BLaER1 (cell line): ENCODE measurements around the gene LTB4R2.

Experiments used
- H3K27ac ChIP-seq: shearing (Covaris generic); formaldehyde crosslinking; 2 replicates; pipeline ENCODE4 v1.8.1; 2022
- H3K27me3 ChIP-seq: shearing (Covaris generic); formaldehyde crosslinking; 2 replicates; pipeline ENCODE4 v1.8.1; 2022
- H3K36me3 ChIP-seq: shearing (Covaris generic); formaldehyde crosslinking; 2 replicates; pipeline ENCODE4 v1.8.1; 2022
- H3K4me1 ChIP-seq: shearing (Covaris generic); formaldehyde crosslinking; 2 replicates; pipeline ENCODE4 v1.8.1; 2022
- H3K4me2 ChIP-seq: shearing (Covaris generic); formaldehyde crosslinking; 2 replicates; pipeline ENCODE4 v1.8.1; 2022
- H3K4me3 ChIP-seq: shearing (Covaris generic); formaldehyde crosslinking; 2 replicates; pipeline ENCODE4 v1.8.1; 2022
- H3K9ac ChIP-seq: shearing (Covaris generic); formaldehyde crosslinking; 2 replicates; pipeline ENCODE4 v1.8.1; 2022
- H3K9me3 ChIP-seq: shearing (Covaris generic); formaldehyde crosslinking; 2 replicates; pipeline ENCODE4 v1.8.1; 2022
- H4K20me1 ChIP-seq: shearing (Covaris generic); formaldehyde crosslinking; 2 replicates; pipeline ENCODE4 v1.8.1; 2022
- Cebpa-rat ChIP-seq: shearing (Covaris generic); IDR thresholded peaks from 2 replicates; pipeline ENCODE4 v1.8.1; 2022

Gene LTB4R2

DNA sequence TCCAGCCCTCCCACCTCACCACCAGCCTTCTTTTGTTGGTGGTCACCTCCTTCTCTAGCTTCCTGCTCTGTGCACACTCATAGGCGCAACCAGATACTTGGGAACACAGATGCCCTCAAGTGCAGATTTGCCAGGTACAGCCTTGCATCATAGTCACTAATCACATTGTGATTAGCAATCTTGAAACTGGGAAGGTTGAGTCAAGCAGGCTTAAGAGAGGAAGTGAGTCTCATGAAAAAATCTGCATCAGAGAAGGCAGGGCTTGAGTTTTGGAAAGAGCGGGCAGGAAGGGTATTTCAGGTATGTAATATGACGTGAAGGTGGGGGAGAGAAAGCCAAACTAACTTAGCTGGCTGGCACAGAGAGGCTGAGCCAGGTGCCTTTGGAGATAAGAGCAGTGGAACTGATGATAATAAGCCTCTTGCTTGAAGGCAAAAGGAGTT lies 35.8 kb upstream of the LTB4R2 start:
- H3K9ac ChIP-seq: no peak overlapping the region

DNA sequence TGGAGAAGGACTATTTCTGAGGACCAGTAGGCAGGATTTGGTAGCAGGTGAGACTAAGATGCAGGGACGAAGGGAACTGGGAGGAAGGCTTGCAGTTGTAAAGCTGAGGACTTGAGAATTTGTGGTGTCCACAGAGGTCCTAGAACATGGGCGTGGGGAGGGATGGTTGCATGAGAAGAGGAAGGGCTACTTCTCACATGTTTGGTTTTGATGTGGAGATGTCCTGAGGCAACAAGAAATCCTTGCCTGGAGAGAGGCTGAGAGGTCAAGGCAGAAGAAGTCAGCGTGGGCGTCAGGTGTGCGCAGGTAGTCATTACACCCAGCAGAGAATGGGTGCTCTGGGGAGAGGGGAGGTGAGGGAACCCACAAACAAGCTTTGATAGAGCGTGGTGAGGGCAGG lies 32.9 kb upstream of the LTB4R2 start:
- H3K9me3 ChIP-seq: no peaks in the 10 kb centered on the region
- no peaks in the 10 kb centered on the region for H3K36me3 ChIP-seq
- H3K27ac ChIP-seq: no peak overlapping the region
- no peaks in the 10 kb centered on the region for H3K27me3 ChIP-seq
- H3K9ac ChIP-seq: no peak overlapping the region
- TF ChIP-seq Cebpa-rat: no peak
- no peaks in the 10 kb centered on the region for H4K20me1 ChIP-seq
- H3K4me3 ChIP-seq: no peak overlapping the region
- H3K4me1 ChIP-seq: peaks cover 36% of the 10 kb centered on the region
- H3K4me2 ChIP-seq: no peak overlapping the region

More for the DNA sequence above, 35.8 kb upstream of the LTB4R2 start:
- Histone ChIP-seq H3K36me3 (peaks cover 10% of the 10 kb centered on the region), H3K4me2 (no peak overlapping the region), H3K27ac (no peak overlapping the region), H3K27me3 (no peaks in the 10 kb centered on the region), H3K4me3 (no peak overlapping the region), H4K20me1 (no peaks in the 10 kb centered on the region), H3K4me1 (peaks cover 34% of the 10 kb centered on the region), H3K9me3 (no peaks in the 10 kb centered on the region)
- no peak for TF ChIP-seq Cebpa-rat

DNA sequence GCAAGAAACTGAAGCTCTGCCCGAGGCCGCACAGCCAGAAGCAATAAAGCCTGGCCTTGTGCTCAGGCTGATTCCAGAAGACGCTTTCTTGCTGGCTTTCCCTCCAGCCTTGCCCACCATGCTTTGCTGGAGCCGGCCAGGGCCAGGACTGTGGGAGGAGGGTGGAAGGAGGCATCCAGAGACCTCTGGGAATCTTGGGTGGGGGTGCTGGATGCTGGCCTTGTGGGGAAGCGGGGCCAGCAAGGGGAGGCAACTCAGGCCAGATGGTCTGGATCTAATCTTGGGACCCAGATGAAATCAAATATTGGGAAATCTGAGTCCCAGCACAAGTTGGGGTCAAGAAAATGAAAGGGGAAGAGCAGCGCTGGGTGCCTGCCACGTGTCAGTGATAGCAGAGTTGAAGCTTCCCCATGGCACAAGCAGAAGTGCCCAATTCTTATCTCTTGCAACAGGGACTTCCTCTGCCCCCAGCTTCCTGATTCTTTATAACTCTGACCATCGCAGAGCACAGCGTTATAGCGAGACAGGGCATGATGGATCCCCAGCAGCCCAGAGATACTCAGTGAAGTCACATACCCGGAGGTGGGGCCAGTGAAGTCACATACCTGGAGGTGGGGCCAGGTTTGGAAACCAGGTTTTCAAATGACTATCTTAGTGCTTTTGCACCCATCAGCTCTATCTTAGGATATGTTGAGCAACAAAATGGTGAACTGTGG lies 32.2 kb upstream of the LTB4R2 start:
- Histone ChIP-seq H3K4me2 (peak overlapping the region; percentile 42), H3K9me3 (no peaks in the 10 kb centered on the region)

DNA sequence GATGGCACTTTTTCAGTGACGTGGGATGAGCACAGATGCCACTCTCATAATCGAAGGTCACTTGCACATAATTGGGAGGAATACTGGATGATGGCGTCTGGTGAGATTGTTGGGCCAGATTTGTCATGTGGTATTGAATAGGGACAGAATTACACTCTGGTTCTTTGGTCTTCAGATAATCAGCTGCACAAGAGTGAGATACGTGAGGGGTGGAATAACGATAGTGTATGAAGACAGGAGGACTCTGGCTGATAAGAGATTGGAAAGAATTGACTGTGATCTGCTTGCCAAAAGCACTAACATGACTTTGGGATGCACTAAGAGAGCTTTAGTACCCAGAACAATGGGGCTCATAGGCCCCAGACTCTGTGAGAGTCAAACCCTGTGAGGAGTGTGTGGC lies 31.5 kb upstream of the LTB4R2 start:
- no peak overlapping the region for H3K27ac ChIP-seq
- no peaks in the 10 kb centered on the region for H3K27me3 ChIP-seq
- no peaks in the 10 kb centered on the region for H4K20me1 ChIP-seq
- 0 out of 2 replicates have a peak overlapping the region, but pooled peaks have one; percentile 78 for H3K4me2 ChIP-seq
- H3K9me3 ChIP-seq: no peaks in the 10 kb centered on the region
- no peak overlapping the region for H3K9ac ChIP-seq
- TF ChIP-seq Cebpa-rat: no peak
- H3K4me3 ChIP-seq: no peak overlapping the region
- peaks cover 30% of the 10 kb centered on the region for H3K4me1 ChIP-seq
- H3K36me3 ChIP-seq: no peaks in the 10 kb centered on the region

More for the DNA sequence above, 32.2 kb upstream of the LTB4R2 start:
- Histone ChIP-seq H3K4me1 (peaks cover 30% of the 10 kb centered on the region), H3K9ac (no peak overlapping the region), H3K36me3 (no peaks in the 10 kb centered on the region), H3K27ac (peak overlapping the region; percentile 38; the same call in 1 of the 2 replicates), H3K4me3 (no peak overlapping the region), H3K27me3 (no peaks in the 10 kb centered on the region), H4K20me1 (no peaks in the 10 kb centered on the region)
- no peak for TF ChIP-seq Cebpa-rat

DNA sequence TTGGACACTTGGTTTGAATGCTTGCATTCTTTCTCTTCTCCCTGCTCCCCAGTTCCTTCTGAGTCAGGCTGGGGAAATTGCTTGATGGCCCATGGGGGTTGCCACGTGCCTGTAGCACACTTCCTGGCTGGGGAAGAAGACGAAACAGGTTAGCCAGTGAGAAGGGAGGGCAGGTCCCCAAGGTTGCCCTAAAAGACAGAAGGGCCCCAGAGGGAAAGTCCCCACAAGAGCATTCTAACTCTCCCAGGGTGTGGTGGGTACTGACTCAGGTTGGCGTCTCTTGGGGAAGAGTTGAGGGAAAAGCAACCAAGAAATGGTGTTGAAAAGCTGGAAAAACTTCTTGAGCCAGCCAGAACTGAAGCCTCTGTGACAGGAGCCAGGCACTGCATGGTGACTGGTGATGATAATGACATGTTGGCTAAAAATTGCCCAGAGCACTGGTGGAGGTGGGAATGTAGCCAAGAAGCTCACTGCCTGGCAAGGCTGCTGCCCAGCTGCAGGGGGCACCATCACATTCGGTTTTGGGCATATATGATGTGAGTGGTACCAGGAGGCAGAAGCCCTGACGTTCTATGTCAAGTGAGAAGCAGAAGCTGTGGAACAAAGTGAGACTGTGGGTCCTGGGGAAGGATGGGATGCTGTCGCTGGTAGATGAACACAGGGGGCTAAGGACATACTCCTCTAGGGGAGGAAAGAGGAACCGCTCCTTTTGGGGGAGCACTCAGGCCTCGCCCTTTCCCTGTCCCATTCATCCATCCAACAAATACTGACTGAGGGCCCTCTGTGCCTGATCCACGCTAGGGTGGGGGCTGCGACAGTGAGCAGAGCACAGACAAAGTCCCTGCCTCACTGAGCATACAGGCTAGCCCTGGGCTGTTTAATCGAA lies 30.4 kb upstream of the LTB4R2 start:
- Histone ChIP-seq H3K27ac (peak overlapping the region; percentile 57), H4K20me1 (no peaks in the 10 kb centered on the region), H3K36me3 (no peaks in the 10 kb centered on the region), H3K4me3 (no peak overlapping the region), H3K4me1 (peaks cover 30% of the 10 kb centered on the region), H3K27me3 (no peaks in the 10 kb centered on the region), H3K9me3 (no peaks in the 10 kb centered on the region), H3K9ac (peak overlapping the region; percentile 12; the same call in 1 of the 2 replicates), H3K4me2 (peak overlapping the region; percentile 78)
- no peak for TF ChIP-seq Cebpa-rat

DNA sequence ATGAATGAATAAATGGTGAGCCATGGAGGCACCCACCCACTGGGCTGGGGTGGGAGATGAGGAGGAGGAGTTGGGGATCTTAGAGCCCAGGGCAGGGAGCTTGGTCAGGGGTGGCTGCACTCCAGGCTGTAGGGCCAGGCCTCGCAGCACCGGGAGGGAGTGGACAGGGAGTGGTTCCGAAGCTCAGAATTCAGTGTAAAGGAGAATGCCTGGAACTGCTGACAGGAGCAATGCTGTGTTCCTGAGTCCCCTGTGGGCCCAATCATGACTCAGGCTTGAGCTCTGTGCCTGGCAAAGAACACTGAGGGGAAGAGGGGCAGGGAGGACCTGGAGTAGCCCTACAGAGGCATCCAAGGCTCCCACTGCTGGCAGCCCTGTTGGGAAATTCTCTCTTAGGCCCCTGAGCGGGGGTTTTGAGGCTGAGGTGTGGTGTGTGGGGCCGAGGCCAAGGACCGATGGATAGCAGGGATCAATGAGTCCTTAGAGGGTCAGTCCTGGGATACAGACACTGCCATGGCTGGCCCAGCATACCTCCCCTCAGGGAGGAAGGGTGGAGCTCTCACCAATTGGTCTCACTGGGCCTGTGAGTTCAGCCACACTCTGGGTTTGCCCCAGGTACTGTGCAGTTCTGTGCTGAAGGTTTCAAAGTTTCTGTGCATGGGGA lies 29.0 kb upstream of the LTB4R2 start:
- Histone ChIP-seq H3K4me3 (no peak overlapping the region), H3K4me1 (peaks cover 30% of the 10 kb centered on the region), H4K20me1 (no peaks in the 10 kb centered on the region), H3K9ac (no peak overlapping the region), H3K4me2 (no peak overlapping the region), H3K27me3 (no peaks in the 10 kb centered on the region), H3K9me3 (no peaks in the 10 kb centered on the region), H3K36me3 (no peaks in the 10 kb centered on the region), H3K27ac (no peak overlapping the region)
- TF ChIP-seq Cebpa-rat: no peak

DNA sequence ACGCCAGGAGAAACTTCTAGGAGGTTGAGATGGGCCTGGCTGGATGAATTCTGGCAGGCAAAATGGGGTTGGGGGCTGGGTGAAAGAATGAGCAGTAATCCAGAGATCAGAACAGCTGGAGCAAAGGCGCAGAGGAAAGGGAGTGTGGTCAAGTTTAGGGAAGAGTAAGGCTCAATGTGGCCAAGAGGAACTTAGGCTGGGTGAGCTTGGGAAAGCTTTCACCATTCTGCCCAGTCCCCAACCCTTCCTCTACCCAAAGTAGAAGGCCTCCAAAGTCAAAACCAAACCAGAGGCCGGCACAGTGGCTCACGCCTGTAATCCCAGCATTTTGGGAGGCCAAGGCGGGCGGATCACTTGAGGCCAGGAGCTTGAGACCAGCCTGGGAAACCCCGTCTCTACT lies 28.3 kb upstream of the LTB4R2 start:
- no peaks in the 10 kb centered on the region for H3K9me3 ChIP-seq
- H3K27ac ChIP-seq: no peak overlapping the region
- no peak for TF ChIP-seq Cebpa-rat
- no peaks in the 10 kb centered on the region for H3K27me3 ChIP-seq
- H4K20me1 ChIP-seq: no peaks in the 10 kb centered on the region
- peaks cover 30% of the 10 kb centered on the region for H3K4me1 ChIP-seq
- no peak overlapping the region for H3K9ac ChIP-seq
- no peak overlapping the region for H3K4me2 ChIP-seq
- H3K4me3 ChIP-seq: no peak overlapping the region
- no peaks in the 10 kb centered on the region for H3K36me3 ChIP-seq

DNA sequence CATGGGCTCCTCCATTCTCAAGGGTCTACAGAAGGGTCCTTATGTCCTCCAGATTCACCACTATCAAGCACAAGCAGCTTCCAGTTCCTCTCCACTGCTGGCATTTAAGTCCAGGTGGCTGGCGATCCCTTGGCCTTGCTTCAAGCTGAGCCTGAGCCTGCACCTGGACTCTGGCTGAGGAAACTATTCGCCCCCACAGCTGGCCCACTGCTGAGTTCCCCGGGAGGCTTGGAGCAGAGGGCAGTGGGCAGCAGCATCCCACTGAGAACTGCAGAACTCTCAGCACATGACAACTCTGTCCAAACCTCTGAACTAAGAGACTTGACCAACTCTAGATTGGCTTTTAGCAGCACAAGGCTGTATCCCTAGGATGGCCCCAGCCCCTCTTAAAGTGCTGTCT lies 27.2 kb upstream of the LTB4R2 start:
- H3K4me1 ChIP-seq: peaks cover 32% of the 10 kb centered on the region
- H3K4me2 ChIP-seq: no peak overlapping the region
- no peak overlapping the region for H3K27ac ChIP-seq
- no peaks in the 10 kb centered on the region for H3K36me3 ChIP-seq
- no peaks in the 10 kb centered on the region for H3K27me3 ChIP-seq
- H3K9me3 ChIP-seq: no peaks in the 10 kb centered on the region
- no peak overlapping the region for H3K4me3 ChIP-seq
- no peak for TF ChIP-seq Cebpa-rat
- no peaks in the 10 kb centered on the region for H4K20me1 ChIP-seq
- H3K9ac ChIP-seq: no peak overlapping the region

DNA sequence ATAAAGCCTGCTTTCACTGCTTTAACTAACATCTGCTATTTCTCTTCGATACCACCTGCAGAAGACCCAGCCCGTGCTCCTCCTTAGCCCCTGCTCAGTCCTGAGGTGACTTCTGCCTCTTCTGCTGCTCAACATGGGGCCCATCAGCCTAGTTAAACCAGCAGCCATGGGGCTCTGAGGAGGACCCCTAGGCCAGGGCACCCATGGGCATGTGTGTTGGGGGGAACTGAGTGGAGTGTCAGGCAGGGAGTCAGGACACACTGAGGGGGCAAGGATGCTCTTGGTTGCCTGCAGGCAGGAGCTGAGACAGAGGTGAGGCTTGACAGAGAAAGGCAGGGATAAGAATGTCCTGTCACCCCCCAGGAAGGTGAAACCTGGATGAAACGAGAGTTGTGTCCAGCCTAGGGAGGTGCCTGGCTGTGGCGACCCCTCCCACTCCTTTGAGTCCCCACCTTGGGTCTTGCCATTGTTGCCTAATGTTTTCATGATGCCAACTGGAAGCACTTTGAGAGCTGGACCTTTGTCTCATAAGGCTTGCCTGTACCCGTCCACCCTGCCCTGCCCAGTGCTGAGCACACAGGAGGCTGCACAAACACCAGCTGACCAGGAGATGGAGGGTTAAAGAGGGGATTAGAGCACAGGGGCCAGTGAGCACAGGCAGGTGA lies 26.0 kb upstream of the LTB4R2 start:
- Histone ChIP-seq H3K27me3 (no peaks in the 10 kb centered on the region), H3K4me1 (peaks cover 30% of the 10 kb centered on the region), H3K9me3 (no peaks in the 10 kb centered on the region), H3K36me3 (no peaks in the 10 kb centered on the region), H3K9ac (no peak overlapping the region), H3K4me3 (no peak overlapping the region), H3K4me2 (no peak overlapping the region), H3K27ac (no peak overlapping the region), H4K20me1 (no peaks in the 10 kb centered on the region)
- TF ChIP-seq Cebpa-rat: no peak
